OCI-LY3 (cell line): ENCODE measurements around the gene SYNGR4.

Experiments used
- H2AFZ ChIP-seq: fragments of 200-600, 300-600 bp; shearing (Covaris generic); 2 replicates; pipeline ENCODE4 v1.6.0; 2014; ENCODE audit warnings: antibody characterized with exemption, low read depth, low read length
- H3K27ac ChIP-seq: fragments of 200-600, 300-600 bp; sonication (generic); 2 replicates; pipeline ENCODE4 v1.5.1; 2014; ENCODE audit warnings: mild to moderate bottlenecking, low read length, moderate library complexity, mixed read lengths
- H3K27me3 ChIP-seq: fragments of 200-600, 300-600 bp; sonication (generic); 2 replicates; pipeline ENCODE4 v1.6.1; 2014; ENCODE audit warnings: low read depth, low read length, mixed read lengths
- H3K36me3 ChIP-seq: fragments of 200-600, 300-600 bp; sonication (generic); replicated peaks from 2 replicates; pipeline ENCODE3; 2014; ENCODE audit warnings: low read depth, low read length, mixed read lengths
- H3K4me1 ChIP-seq: fragments of 300-600, 200-600 bp; sonication (generic); 2 replicates; pipeline ENCODE4 v1.6.1; 2014; ENCODE audit warnings: low read length, mixed read lengths
- H3K4me2 ChIP-seq: fragments of 200-600, 300-600 bp; sonication (generic); 2 replicates; pipeline ENCODE4 v1.6.1; 2014; ENCODE audit warnings: low read length, mixed read lengths
- H3K4me3 ChIP-seq: fragments of 300-600, 200-600 bp; sonication (generic); 2 replicates; pipeline ENCODE4 v1.5.1; 2014; ENCODE audit warnings: antibody characterized with exemption, mild to moderate bottlenecking, low read length, moderate library complexity
- H3K79me2 ChIP-seq: fragments of 300-600, 200-600 bp; shearing (Covaris generic); 2 replicates; pipeline ENCODE4 v1.6.1; 2014; ENCODE audit warnings: mild to moderate bottlenecking, low read length, mixed read lengths
- H3K9ac ChIP-seq: fragments of 300-600, 200-600 bp; shearing (Covaris generic); 2 replicates; pipeline ENCODE4 v1.6.0; 2014; ENCODE audit warnings: mild to moderate bottlenecking, low read length, moderate library complexity
- H3K9me3 ChIP-seq: fragments of 200-600, 300-600 bp; shearing (Covaris generic); 2 replicates; pipeline ENCODE4 v1.6.1; 2014; ENCODE audit warnings: low read length, mixed read lengths; ENCODE audit not compliant: insufficient read depth
- H4K20me1 ChIP-seq: fragments of 200-600, 300-600 bp; sonication (generic); 2 replicates; pipeline ENCODE4 v1.6.1; 2016; ENCODE audit warnings: low read length, mixed read lengths; ENCODE audit not compliant: insufficient read depth
- EZH2phosphoT487 ChIP-seq: fragments of 200-600 bp; shearing (Covaris generic); IDR thresholded peaks from 2 replicates; pipeline ENCODE4 v1.6.1; 2018; ENCODE audit warnings: antibody characterized with exemption, mixed run types, low read depth
- TF ChIP-seq, protein P1 (sequence below): fragments of 200-600, 300-600 bp; sonication (generic); IDR thresholded peaks from 2 replicates; pipeline ENCODE4 v1.5.1; 2014; ENCODE audit warnings: antibody characterized with exemption, low read length, low read depth

Gene SYNGR4

DNA sequence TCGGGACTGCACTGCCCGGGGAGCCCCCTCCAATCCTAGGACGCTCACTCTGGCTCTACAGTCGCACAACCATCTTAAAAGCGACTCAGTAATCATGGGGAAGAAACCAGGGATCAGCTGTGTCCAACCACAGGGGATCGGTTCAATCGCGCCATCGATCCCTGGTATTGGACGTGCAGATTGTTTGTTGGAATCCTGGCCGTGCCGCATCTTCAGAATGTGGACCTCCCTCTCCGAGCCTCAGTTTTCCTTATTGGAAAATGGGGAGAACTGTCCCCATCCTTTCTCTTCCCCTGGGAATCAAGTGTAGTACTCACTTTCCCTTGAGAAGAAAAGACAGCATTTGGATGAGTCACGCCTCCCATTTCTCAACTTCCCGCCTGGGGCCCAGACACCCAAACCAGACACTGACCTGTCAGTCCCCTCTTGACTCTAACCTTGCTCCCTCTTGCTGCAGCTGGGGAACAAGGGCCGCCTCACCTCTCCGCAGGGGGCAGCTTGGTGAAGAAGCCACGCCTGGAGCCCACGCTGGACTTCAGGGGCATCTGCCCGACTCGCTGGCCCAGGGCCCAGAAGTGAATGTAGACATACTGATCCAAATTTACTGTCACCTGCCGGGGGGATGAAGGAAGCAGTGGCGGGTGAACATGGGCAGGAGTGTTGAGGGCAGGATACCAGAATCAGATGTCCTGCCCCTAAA lies 21.2 kb upstream of the SYNGR4 start:
- Histone ChIP-seq H3K9me3 (no peaks in the 10 kb centered on the region), H3K4me2 (no peak overlapping the region), H3K9ac (no peak overlapping the region), H3K4me1 (no peaks in the 10 kb centered on the region), H2AFZ (no peak overlapping the region), H3K27ac (no peak overlapping the region), H3K79me2 (no peaks in the 10 kb centered on the region), H3K4me3 (no peak overlapping the region), H4K20me1 (no peaks in the 10 kb centered on the region), H3K36me3 (no peaks in the 10 kb centered on the region), H3K27me3 (no peaks in the 10 kb centered on the region)
- no peak for TF ChIP-seq EZH2phosphoT487
- TF ChIP-seq, protein P1, sequence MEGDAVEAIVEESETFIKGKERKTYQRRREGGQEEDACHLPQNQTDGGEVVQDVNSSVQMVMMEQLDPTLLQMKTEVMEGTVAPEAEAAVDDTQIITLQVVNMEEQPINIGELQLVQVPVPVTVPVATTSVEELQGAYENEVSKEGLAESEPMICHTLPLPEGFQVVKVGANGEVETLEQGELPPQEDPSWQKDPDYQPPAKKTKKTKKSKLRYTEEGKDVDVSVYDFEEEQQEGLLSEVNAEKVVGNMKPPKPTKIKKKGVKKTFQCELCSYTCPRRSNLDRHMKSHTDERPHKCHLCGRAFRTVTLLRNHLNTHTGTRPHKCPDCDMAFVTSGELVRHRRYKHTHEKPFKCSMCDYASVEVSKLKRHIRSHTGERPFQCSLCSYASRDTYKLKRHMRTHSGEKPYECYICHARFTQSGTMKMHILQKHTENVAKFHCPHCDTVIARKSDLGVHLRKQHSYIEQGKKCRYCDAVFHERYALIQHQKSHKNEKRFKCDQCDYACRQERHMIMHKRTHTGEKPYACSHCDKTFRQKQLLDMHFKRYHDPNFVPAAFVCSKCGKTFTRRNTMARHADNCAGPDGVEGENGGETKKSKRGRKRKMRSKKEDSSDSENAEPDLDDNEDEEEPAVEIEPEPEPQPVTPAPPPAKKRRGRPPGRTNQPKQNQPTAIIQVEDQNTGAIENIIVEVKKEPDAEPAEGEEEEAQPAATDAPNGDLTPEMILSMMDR, result no peak

DNA sequence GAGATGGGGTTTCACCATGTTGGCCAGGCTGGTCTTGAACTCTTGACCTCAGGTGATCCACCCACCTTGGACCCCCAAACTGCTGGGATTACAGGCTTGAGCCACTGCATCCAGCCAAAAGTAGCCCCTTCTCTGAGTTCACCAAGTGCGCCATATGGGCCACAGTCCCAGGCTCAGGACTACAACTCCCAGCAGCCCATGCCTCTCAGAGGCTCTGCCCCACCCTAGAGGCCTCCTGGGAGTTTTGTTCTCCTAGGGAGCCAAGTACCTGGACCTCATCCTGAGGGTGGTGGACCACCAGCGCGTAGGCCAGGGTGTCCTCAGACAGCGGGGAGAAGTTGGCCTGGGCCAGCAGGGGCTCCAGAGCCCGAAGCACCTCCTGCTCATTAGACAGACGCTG lies 19.3 kb upstream of the SYNGR4 start:
- Histone ChIP-seq H3K4me2 (no peak overlapping the region), H3K9me3 (no peaks in the 10 kb centered on the region), H3K4me3 (no peak overlapping the region), H3K4me1 (no peaks in the 10 kb centered on the region), H3K9ac (no peak overlapping the region), H4K20me1 (no peaks in the 10 kb centered on the region), H2AFZ (no peak overlapping the region), H3K27ac (no peak overlapping the region), H3K27me3 (no peaks in the 10 kb centered on the region), H3K79me2 (no peaks in the 10 kb centered on the region), H3K36me3 (no peaks in the 10 kb centered on the region)
- TF ChIP-seq, protein P1, result no peak
- no peak for TF ChIP-seq EZH2phosphoT487

DNA sequence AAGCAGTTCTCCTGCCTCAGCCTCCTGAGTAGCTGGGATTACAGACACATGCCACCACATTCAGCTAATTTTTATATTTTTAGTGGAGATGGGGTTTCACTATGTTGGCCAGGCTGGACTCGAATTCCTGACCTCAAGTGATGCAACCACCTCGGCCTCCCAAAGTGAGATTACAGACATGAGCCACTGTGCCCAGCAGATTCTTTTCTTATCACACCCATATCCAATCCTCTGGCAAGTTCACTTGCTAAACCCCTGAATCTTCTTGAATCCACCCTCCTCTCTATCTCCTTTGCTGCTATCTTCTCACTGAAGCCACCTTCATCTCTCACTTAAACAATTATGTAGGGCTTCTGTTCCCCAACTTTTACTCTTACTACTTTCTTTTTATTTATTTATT lies 18.0 kb upstream of the SYNGR4 start:
- TF ChIP-seq, protein P1, result no peak
- no peak for TF ChIP-seq EZH2phosphoT487
- H3K9me3 ChIP-seq, result no peaks in the 10 kb centered on the region

DNA sequence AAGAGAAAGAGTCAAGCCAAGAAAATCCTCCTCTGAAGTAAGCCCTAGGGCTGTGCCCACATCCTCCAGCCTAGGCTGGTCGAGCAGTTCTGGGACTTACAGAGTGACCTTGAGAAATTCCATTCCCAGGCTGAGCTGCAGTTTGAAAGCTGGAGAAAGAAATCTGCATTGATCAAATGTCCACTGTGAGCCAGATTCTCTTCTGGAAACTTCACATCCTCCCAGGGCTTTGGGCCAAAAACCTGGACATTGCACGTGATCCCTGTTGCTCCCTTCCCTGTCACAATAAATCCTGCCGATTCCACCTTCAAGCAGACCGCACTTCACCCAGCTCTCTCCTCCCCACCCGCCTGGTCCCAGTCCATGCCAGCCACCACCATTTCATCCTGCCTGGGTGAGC lies 16.1 kb upstream of the SYNGR4 start:
- H3K27ac ChIP-seq, result no peak overlapping the region
- no peak overlapping the region for H3K4me2 ChIP-seq

More for the DNA sequence above, 18.0 kb upstream of the SYNGR4 start:
- no peak overlapping the region for H3K4me3 ChIP-seq
- no peaks in the 10 kb centered on the region for H3K4me1 ChIP-seq
- no peak overlapping the region for H3K9ac ChIP-seq
- H3K4me2 ChIP-seq, result no peak overlapping the region
- H4K20me1 ChIP-seq, result no peaks in the 10 kb centered on the region
- no peak overlapping the region for H3K27ac ChIP-seq
- H2AFZ ChIP-seq, result no peak overlapping the region
- H3K27me3 ChIP-seq, result no peaks in the 10 kb centered on the region
- H3K36me3 ChIP-seq, result no peaks in the 10 kb centered on the region
- H3K79me2 ChIP-seq, result no peaks in the 10 kb centered on the region

More for the DNA sequence above, 16.1 kb upstream of the SYNGR4 start:
- no peaks in the 10 kb centered on the region for H4K20me1 ChIP-seq
- no peaks in the 10 kb centered on the region for H3K4me1 ChIP-seq
- TF ChIP-seq, protein P1, result no peak
- TF ChIP-seq EZH2phosphoT487, result no peak
- H3K9ac ChIP-seq, result no peak overlapping the region
- H3K9me3 ChIP-seq, result no peaks in the 10 kb centered on the region
- no peak overlapping the region for H2AFZ ChIP-seq
- H3K27me3 ChIP-seq, result no peaks in the 10 kb centered on the region
- H3K36me3 ChIP-seq, result no peaks in the 10 kb centered on the region
- H3K4me3 ChIP-seq, result no peak overlapping the region
- H3K79me2 ChIP-seq, result no peaks in the 10 kb centered on the region
